SK-N-MC (cell line): Measurements from ENCODE around the gene SGSM1.

ENCODE experiments used
- DNase-seq: peaks from one replicate; pipeline ENCODE4 v3.0.0-alpha.2; 2011; ENCODE audit warnings: low read depth, low spot score
- H3K27ac ChIP-seq: fragments of 200-600 bp; sonication (generic); 2 replicates; pipeline ENCODE4 v1.5.1; 2016; ENCODE audit warnings: mixed run types
- H3K36me3 ChIP-seq: fragments of 200-600 bp; sonication (generic); 2 replicates; pipeline ENCODE4 v1.6.1; 2017; ENCODE audit warnings: antibody characterized with exemption, low read length, mixed read lengths; ENCODE audit not compliant: insufficient read depth
- H3K4me3 ChIP-seq: fragments of 200-600 bp; sonication (generic); 2 replicates; pipeline ENCODE4 v1.5.1; 2016
- H3K9ac ChIP-seq: fragments of 200-600 bp; sonication (generic); 2 replicates; pipeline ENCODE4 v1.8.0; 2017; ENCODE audit warnings: mixed run types, mixed read lengths; ENCODE audit not compliant: insufficient read length
- H3K9me3 ChIP-seq: fragments of 200-600 bp; sonication (generic); 2 replicates; pipeline ENCODE4 v1.6.1; 2017; ENCODE audit warnings: low read depth, mild to moderate bottlenecking, antibody characterized with exemption, low read length, moderate library complexity, mixed read lengths
- EZH2 ChIP-seq: fragments of 200-600 bp; sonication (generic); IDR thresholded peaks from one replicate; pipeline ENCODE4 v1.6.1; 2017; ENCODE audit warnings: antibody characterized with exemption
- FOXP2 ChIP-seq: optimal IDR thresholded peaks from 2 replicates; pipeline ENCODE3; 2011; ENCODE audit warnings: mild to moderate bottlenecking, moderate library complexity; ENCODE audit not compliant: insufficient read depth; ENCODE audit errors: extremely low read length, control extremely low read depth
- POLR2AphosphoS5 ChIP-seq: IDR thresholded peaks from 2 replicates; pipeline ENCODE4 v1.6.1; 2012; ENCODE audit warnings: mild to moderate bottlenecking, low read depth, low read length, borderline replicate concordance

The SGSM1 gene

GRCh38 chr22:24845041-24845898 lies 39.3 kb downstream of the SGSM1 start:
- no peak overlapping the region for H3K4me3 ChIP-seq
- H3K36me3 ChIP-seq: no peaks in the 10 kb centered on the region
- TF ChIP-seq POLR2AphosphoS5 (no peak), FOXP2 (no peak), EZH2 (no peak)
- no peak overlapping the region for H3K9ac ChIP-seq
- H3K27ac ChIP-seq: no peak overlapping the region
- DNase-seq: no peak
- no peaks in the 10 kb centered on the region for H3K9me3 ChIP-seq

GRCh38 chr22:24847490-24847889 lies 41.5 kb downstream of the SGSM1 start:
- Histone ChIP-seq H3K9me3 (no peaks in the 10 kb centered on the region), H3K4me3 (no peak overlapping the region), H3K9ac (no peak overlapping the region), H3K36me3 (no peaks in the 10 kb centered on the region), H3K27ac (no peak overlapping the region)
- TF ChIP-seq POLR2AphosphoS5: no peak
- DNase-seq: no peak

- TF ChIP-seq EZH2 (no peak), POLR2AphosphoS5 (no peak), FOXP2 (no peak)
- DNase-seq: no peak
- H3K27ac ChIP-seq: no peak overlapping the region
Observed at GRCh38 chr22:24848559-24849168, 42.7 kb downstream of the SGSM1 start.

GRCh38 chr22:24855794-24856193 lies 49.8 kb downstream of the SGSM1 start:
- H3K27ac ChIP-seq: no peak overlapping the region
- no peak overlapping the region for H3K4me3 ChIP-seq
- no peak overlapping the region for H3K9ac ChIP-seq
- no peaks in the 10 kb centered on the region for H3K36me3 ChIP-seq
- no peak for DNase-seq
- H3K9me3 ChIP-seq: no peaks in the 10 kb centered on the region
- no peak for TF ChIP-seq POLR2AphosphoS5
- TF ChIP-seq FOXP2: no peak
- TF ChIP-seq EZH2: no peak

More at GRCh38 chr22:24848559-24849168, 42.7 kb downstream of the SGSM1 start:
- H3K9me3 ChIP-seq: no peaks in the 10 kb centered on the region
- H3K9ac ChIP-seq: no peak overlapping the region
- H3K36me3 ChIP-seq: no peaks in the 10 kb centered on the region
- H3K4me3 ChIP-seq: no peak overlapping the region

GRCh38 chr22:24857576-24857975 lies 51.6 kb downstream of the SGSM1 start:
- no peak for DNase-seq
- no peak overlapping the region for H3K27ac ChIP-seq

GRCh38 chr22:24859587-24859986 lies 53.6 kb downstream of the SGSM1 start:
- H3K27ac ChIP-seq: no peak overlapping the region
- H3K36me3 ChIP-seq: no peaks in the 10 kb centered on the region
- H3K9ac ChIP-seq: no peak overlapping the region
- no peak overlapping the region for H3K4me3 ChIP-seq
- TF ChIP-seq FOXP2: no peak
- no peak for TF ChIP-seq EZH2
- TF ChIP-seq POLR2AphosphoS5: no peak
- H3K9me3 ChIP-seq: no peaks in the 10 kb centered on the region
- no peak for DNase-seq

More at GRCh38 chr22:24857576-24857975, 51.6 kb downstream of the SGSM1 start:
- H3K4me3 ChIP-seq: no peak overlapping the region
- H3K9ac ChIP-seq: no peak overlapping the region
- no peaks in the 10 kb centered on the region for H3K36me3 ChIP-seq
- no peak for TF ChIP-seq POLR2AphosphoS5
- TF ChIP-seq FOXP2: no peak
- TF ChIP-seq EZH2: no peak
- H3K9me3 ChIP-seq: no peaks in the 10 kb centered on the region

GRCh38 chr22:24865508-24865907 lies 59.5 kb downstream of the SGSM1 start:
- H3K9ac ChIP-seq: no peak overlapping the region
- no peak for TF ChIP-seq EZH2
- no peak for TF ChIP-seq FOXP2
- TF ChIP-seq POLR2AphosphoS5: no peak
- no peak for DNase-seq
- H3K4me3 ChIP-seq: no peak overlapping the region
- no peak overlapping the region for H3K27ac ChIP-seq
- no peaks in the 10 kb centered on the region for H3K9me3 ChIP-seq
- H3K36me3 ChIP-seq: no peaks in the 10 kb centered on the region

- no peak overlapping the region for H3K4me3 ChIP-seq
- H3K9me3 ChIP-seq: no peaks in the 10 kb centered on the region
- no peak overlapping the region for H3K9ac ChIP-seq
- no peak for TF ChIP-seq POLR2AphosphoS5
- TF ChIP-seq EZH2: no peak
- TF ChIP-seq FOXP2: no peak
- no peaks in the 10 kb centered on the region for H3K36me3 ChIP-seq
- no peak for DNase-seq
- H3K27ac ChIP-seq: no peak overlapping the region
Observed at GRCh38 chr22:24867323-24868022, 61.5 kb downstream of the SGSM1 start.
